Effector memory CD4-positive, alpha-beta T cell (primary cell): ENCODE data around the gene HCFC1R1.
A peak's percentile ranks its signal among the peaks of the same experiment; 100 is the strongest.

Source experiments
- DNase-seq, 3 donors: peaks; one replicate each; pipeline ENCODE4 v3.0.0-alpha.2; 2020
- H3K27ac ChIP-seq: 2 replicates; pipeline ENCODE4 v1.7.0; 2013; ENCODE audit warnings: mild to moderate bottlenecking, low read length, moderate library complexity; ENCODE audit not compliant: insufficient read depth, poor library complexity, severe bottlenecking
- H3K27me3 ChIP-seq: replicated peaks from 2 replicates; pipeline ENCODE4 v1.7.0; 2013; ENCODE audit warnings: mild to moderate bottlenecking, low read length; ENCODE audit not compliant: insufficient read depth, control insufficient read depth, poor library complexity, severe bottlenecking
- H3K36me3 ChIP-seq: 2 replicates; pipeline ENCODE4 v1.7.0; 2013; ENCODE audit warnings: mild to moderate bottlenecking, low read length, moderate library complexity; ENCODE audit not compliant: control insufficient read depth, insufficient read depth
- H3K4me1 ChIP-seq: 2 replicates; pipeline ENCODE4 v1.7.0; 2013; ENCODE audit warnings: low read length, mild to moderate bottlenecking; ENCODE audit not compliant: control insufficient read depth, insufficient read depth, poor library complexity, severe bottlenecking
- H3K4me3 ChIP-seq: 2 replicates; pipeline ENCODE4 v1.7.0; 2013; ENCODE audit warnings: low read length, low read depth, mild to moderate bottlenecking; ENCODE audit not compliant: insufficient read depth, poor library complexity, severe bottlenecking
- H3K9me3 ChIP-seq: 2 replicates; pipeline ENCODE4 v1.7.0; 2013; ENCODE audit warnings: mild to moderate bottlenecking, low read length, moderate library complexity; ENCODE audit not compliant: control insufficient read depth

Gene HCFC1R1

DNA sequence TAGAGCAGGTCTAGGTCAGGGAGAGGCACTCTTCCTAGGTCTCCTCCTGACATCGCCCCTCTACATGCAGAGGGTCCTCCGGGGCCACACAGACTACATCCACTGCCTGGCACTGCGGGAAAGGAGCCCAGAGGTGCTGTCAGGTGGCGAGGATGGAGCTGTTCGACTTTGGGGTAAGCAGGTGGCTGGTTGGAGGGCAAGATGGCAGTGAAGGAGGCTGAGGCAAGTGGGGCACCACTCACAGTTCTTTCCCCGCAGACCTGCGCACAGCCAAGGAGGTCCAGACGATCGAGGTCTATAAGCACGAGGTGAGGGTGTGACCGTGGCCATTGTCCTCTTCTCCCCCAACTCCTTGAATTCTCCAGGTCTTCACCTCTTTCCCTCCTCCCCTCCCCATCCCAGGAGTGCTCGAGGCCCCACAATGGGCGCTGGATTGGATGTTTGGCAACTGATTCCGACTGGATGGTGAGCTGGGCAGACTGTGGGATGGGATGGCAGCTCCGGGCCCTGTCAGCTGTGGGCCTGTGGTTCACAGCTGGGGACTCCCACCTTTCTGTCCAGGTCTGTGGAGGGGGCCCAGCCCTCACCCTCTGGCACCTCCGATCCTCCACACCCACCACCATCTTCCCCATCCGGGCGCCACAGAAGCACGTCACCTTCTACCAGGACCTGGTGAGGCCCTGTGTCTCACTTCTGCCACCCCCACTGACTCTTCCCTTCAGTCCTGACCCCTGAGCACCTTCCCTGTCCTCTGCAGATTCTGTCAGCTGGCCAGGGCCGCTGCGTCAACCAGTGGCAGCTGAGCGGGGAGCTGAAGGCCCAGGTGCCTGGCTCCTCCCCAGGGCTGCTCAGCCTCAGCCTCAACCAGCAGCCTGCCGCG, 3.1 kb upstream of the HCFC1R1 start:
- DNase-seq, result no peak
- peaks cover 37% of the 10 kb centered on the region for H3K4me1 ChIP-seq
- peaks cover 20% of the 10 kb centered on the region for H3K36me3 ChIP-seq
- H3K9me3 ChIP-seq, result no peaks in the 10 kb centered on the region
- H3K27ac ChIP-seq, result no peak overlapping the region
- no peaks in the 10 kb centered on the region for H3K27me3 ChIP-seq
- no peak overlapping the region for H3K4me3 ChIP-seq

DNA sequence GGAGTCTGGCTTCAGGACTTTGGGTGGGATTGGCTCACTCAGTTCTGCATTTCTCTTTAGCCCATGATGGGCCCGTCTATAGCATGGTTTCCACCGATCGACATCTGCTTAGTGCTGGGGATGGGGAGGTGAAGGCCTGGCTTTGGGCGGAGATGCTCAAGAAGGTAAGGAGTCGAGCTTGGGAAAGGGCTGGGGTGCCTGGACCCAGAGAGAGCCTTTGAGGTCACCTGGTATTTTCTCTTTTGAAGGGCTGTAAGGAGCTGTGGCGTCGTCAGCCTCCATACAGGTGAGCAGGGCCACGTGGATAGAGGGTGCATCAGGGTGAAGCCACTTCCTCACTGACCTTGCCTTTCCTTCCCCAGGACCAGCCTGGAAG, 2.2 kb upstream of the HCFC1R1 start:
- H3K27me3 ChIP-seq, result no peaks in the 10 kb centered on the region
- no peaks in the 10 kb centered on the region for H3K9me3 ChIP-seq
- peaks cover 46% of the 10 kb centered on the region for H3K4me1 ChIP-seq
- no peak overlapping the region for H3K27ac ChIP-seq
- H3K36me3 ChIP-seq, result peaks cover 20% of the 10 kb centered on the region
- H3K4me3 ChIP-seq, result no peak overlapping the region
- DNase-seq, result no peak

DNA sequence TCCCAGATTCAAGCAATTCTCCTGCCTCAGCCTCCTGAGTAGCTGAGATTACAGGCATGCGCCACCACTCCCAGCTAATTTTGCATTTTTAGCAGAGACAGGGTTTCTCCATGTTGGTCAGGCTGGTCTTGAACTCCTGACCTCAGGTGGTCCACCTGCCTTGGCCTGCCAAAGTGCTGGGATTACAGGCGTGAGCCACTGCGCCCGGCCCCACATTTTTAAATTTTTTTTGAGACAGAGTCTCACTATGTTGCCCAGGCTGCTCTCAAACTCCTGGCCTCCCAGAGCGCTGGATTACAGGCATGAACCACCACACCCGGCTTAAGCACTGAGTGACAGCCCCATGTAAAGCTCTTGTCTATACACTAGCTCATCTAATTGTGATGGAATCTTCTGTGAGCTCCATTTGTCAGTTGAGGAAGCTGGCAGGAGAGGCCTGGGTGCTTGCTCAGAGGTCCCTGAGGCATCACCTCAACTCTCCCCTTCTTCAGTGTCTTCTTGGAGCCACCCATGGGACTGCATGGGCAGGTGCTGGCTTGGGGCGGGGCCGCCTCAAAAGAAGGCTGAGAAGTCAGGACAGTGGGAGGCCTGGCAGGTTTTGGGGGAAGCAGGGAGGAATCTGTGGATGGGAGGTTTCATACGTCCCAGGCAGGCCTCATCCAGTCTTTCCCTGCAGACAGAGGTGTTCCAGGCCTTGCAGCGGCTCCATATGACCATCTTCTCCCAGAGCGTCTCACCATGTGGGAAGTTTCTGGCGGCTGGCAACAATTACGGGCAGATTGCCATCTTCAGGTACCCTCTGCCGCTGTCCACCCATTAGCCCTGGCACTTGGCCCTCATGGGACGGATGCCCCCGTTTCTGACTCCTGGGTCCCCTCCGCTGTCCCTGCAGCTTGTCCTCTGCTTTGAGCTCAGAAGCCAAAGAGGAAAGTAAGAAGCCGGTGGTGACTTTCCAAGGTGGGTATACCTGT, 1.6 kb upstream of the HCFC1R1 start:
- no peak overlapping the region for H3K4me3 ChIP-seq
- H3K27ac ChIP-seq, result no peak overlapping the region
- peaks cover 20% of the 10 kb centered on the region for H3K36me3 ChIP-seq
- no peak for DNase-seq
- no peaks in the 10 kb centered on the region for H3K9me3 ChIP-seq
- no peaks in the 10 kb centered on the region for H3K27me3 ChIP-seq
- H3K4me1 ChIP-seq, result peaks cover 53% of the 10 kb centered on the region

DNA sequence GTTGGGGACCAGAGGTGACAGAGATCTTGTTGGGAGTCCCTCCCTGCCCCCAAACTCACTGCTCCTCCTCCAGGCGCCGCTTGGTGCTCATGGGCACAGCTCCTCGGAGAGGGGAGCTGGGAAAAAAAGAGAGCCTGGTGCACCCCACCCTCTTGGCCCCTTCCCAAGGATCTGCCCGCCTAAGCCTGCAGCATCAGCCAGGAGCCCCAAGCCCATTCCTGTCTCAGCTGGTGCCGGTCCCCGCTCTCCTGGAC, 400 bp downstream of the HCFC1R1 start:
- no peak for DNase-seq
- Histone ChIP-seq H3K27me3 (no peaks in the 10 kb centered on the region), H3K4me3 (peak overlapping the region; percentile 58), H3K4me1 (peaks cover 53% of the 10 kb centered on the region), H3K27ac (peak overlapping the region; percentile 88), H3K9me3 (no peaks in the 10 kb centered on the region), H3K36me3 (peaks cover 20% of the 10 kb centered on the region)

DNA sequence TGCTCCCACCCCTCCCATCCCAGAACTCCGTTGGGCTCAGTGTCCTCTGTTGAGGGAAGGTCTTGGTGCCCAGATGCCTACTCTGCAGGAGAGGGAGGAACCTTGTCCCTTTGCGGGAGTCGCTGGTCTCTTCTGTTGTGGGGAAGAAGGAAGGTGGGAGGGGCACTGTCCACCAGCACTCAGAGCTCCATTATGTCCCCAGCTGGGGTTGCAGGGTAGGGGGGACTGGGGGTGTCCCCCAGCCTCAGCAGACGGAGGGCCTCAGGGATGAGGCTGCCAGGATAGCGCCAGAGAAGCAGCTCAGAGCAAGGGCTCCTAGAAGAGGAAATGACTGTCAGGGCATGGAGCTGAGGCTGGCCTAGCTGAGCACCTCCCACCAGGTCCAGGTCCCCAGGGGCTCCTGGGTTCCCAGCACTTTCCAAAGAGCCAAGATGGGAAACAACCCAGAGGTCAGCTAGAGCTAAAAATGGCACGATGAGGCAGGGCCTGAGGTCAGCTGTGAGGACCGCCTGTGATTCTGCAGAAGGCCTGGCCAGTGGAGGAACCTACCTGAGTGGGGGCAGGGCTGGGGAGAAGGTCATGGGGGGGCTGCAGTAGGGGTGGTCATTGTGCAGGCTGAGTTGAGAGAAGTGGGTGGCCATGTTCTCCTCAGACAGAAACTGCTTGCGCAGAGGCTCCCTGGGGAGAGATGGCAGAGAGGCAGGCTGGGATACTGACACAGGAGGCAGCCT, 893 bp downstream of the HCFC1R1 start:
- peaks cover 20% of the 10 kb centered on the region for H3K36me3 ChIP-seq
- no peaks in the 10 kb centered on the region for H3K9me3 ChIP-seq
- no peak for DNase-seq
- peaks cover 55% of the 10 kb centered on the region for H3K4me1 ChIP-seq
- H3K27ac ChIP-seq, result peak overlapping the region; percentile 88
- H3K27me3 ChIP-seq, result peaks cover 1% of the 10 kb centered on the region
- peak overlapping the region; percentile 58 for H3K4me3 ChIP-seq

DNA sequence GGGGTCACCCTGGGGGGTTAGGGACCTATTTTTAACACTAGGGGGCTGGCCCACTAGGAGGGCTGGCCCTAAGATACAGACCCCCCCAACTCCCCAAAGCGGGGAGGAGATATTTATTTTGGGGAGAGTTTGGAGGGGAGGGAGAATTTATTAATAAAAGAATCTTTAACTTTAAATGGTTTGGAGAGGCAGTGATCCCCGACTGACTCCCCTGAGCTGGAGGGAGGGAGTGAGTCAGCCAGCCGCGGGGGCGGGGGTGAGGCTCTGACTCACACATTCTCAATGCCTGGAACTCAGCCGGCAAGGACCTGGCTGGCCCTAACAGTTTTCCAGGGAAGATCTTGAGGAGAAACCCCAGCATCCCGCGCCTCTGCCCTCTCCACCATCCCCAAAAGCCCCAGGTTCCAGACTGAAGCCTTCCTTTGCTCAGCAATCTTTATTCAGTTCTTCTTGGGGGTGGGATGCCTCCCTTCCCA, 1.5 kb downstream of the HCFC1R1 start:
- Histone ChIP-seq H3K4me3 (no peak overlapping the region), H3K27me3 (peaks cover 4% of the 10 kb centered on the region), H3K9me3 (no peaks in the 10 kb centered on the region), H3K36me3 (peaks cover 19% of the 10 kb centered on the region), H3K27ac (peak overlapping the region; percentile 88), H3K4me1 (peaks cover 53% of the 10 kb centered on the region)
- DNase-seq, result peak; percentile 67 to 74 (median 69)

DNA sequence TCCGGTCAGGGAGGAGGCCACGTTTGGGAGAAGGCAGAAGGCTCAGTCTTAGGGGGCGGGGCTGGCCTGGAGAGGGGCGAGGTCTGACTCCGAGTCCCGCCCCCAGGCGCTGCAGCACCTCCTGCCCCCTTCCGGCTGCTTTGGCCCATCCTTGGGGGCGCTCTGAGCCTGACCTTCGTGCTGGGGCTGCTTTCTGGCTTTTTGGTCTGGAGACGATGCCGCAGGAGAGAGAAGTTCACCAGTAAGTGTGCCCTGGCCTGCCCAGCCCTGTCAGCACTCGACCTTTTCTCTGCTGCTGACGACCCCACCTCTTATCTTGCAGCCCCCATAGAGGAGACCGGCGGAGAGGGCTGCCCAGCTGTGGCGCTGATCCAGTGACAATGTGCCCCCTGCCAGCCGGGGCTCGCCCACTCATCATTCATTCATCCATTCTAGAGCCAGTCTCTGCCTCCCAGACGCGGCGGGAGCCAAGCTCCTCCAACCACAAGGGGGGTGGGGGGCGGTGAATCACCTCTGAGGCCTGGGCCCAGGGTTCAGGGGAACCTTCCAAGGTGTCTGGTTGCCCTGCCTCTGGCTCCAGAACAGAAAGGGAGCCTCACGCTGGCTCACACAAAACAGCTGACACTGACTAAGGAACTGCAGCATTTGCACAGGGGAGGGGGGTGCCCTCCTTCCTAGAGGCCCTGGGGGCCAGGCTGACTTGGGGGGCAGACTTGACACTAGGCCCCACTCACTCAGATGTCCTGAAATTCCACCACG, 2.1 kb downstream of the HCFC1R1 start:
- peaks cover 12% of the 10 kb centered on the region for H3K36me3 ChIP-seq
- peak; percentile 64 to 86 (median 82) for DNase-seq
- no peaks in the 10 kb centered on the region for H3K9me3 ChIP-seq
- peak overlapping the region; percentile 57 for H3K4me3 ChIP-seq
- H3K27ac ChIP-seq, result peak overlapping the region; percentile 88
- peaks cover 53% of the 10 kb centered on the region for H3K4me1 ChIP-seq
- H3K27me3 ChIP-seq, result peaks cover 4% of the 10 kb centered on the region

DNA sequence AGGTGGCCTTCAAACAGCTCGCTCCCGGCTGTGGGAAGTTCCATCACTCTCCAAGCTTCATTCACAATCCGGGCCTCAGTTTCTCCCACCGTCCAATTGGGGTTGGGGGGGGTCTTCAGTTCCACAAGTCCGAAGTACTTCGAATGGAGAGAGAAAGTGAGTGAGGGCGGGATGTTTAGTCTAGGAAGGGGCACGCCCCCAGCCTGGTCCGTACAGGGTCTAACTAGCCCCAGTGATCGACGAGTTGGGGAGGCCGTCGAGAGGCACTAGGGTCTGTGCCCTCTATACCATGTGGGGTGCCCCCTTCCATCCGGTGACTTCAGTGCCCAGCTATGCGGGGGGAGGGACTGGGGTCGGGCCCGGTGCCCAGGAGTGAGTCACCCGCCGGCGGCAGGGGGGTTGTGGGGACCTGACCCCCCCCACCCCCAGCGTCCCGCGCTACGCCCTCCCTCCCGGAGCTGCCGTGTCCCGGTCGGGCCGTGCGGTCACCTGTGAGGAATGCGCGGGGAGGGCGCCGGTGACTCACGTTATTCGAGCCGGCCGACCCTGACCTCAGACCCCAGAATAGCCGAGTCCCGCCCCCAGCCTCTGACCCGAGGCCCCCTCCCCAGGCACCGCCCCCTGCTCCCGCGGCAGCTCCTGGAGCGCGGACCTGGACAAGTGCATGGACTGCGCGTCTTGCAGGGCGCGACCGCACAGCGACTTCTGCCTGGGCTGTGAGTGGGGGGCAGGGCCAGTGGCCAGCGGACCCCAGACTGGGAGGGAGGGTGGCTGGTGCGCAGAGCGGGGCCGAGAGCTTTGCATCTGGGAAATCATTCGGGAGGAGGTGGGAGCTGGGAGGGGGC, 2.9 kb downstream of the HCFC1R1 start:
- DNase-seq, result peak; percentile 67 to 79 (median 76)
- Histone ChIP-seq H3K4me1 (peaks cover 53% of the 10 kb centered on the region), H3K4me3 (peak overlapping the region; percentile 57), H3K36me3 (peaks cover 4% of the 10 kb centered on the region), H3K27ac (peak overlapping the region; percentile 88), H3K9me3 (no peaks in the 10 kb centered on the region), H3K27me3 (peaks cover 4% of the 10 kb centered on the region)
